GM18517 (cell line): Measurements from ENCODE around the gene SLC51A.
"Not testable (repeated sequence)": the region's sequence is repeated elsewhere in the genome, so short reads cannot be mapped to it uniquely, and the experiment has no call there.

Experiments
- ATAC-seq: cut with Tn5 transposase; IDR thresholded peaks from one replicate; pipeline ENCODE4 v1.9.1; 2021; ENCODE audit warnings: mild to moderate bottlenecking, moderate library complexity; ENCODE audit not compliant: unreplicated experiment

SLC51A gene

GRCh38 chr3:196193133-196193735, 23.1 kb upstream of the SLC51A start:
- ATAC-seq = no peak

GRCh38 chr3:196193736-196194541, 22.4 kb upstream of the SLC51A start:
- ATAC-seq = no peak

GRCh38 chr3:196194542-196194915, 21.8 kb upstream of the SLC51A start:
- no peak for ATAC-seq

- ATAC-seq = no peak
Observed at GRCh38 chr3:196195664-196196265, 20.6 kb upstream of the SLC51A start.

- no peak for ATAC-seq
Observed at GRCh38 chr3:196197524-196197923, 18.8 kb upstream of the SLC51A start.

- ATAC-seq = no peak
Observed at GRCh38 chr3:196198081-196198675, 18.2 kb upstream of the SLC51A start.

- no peak for ATAC-seq
Observed at GRCh38 chr3:196198771-196199753, 17.3 kb upstream of the SLC51A start.

- ATAC-seq = peak; percentile 74
Observed at GRCh38 chr3:196202516-196202970, 13.8 kb upstream of the SLC51A start.

- no peak for ATAC-seq
Observed at GRCh38 chr3:196203846-196204245, 12.5 kb upstream of the SLC51A start.

GRCh38 chr3:196205442-196206205, 10.7 kb upstream of the SLC51A start:
- ATAC-seq = not testable (repeated sequence)

- no peak for ATAC-seq
Observed at GRCh38 chr3:196207159-196207832, 9.0 kb upstream of the SLC51A start.

- ATAC-seq = no peak
Observed at GRCh38 chr3:196207833-196208607, 8.3 kb upstream of the SLC51A start.

GRCh38 chr3:196208942-196209695, 7.2 kb upstream of the SLC51A start:
- ATAC-seq = no peak

GRCh38 chr3:196209944-196210672, 6.2 kb upstream of the SLC51A start:
- not testable (repeated sequence) for ATAC-seq

- no peak for ATAC-seq
Observed at GRCh38 chr3:196210673-196211556, 5.4 kb upstream of the SLC51A start, which contains the start of gene ZDHHC19. TSS of gene ZDHHC19 (minus strand) at chr3:196211400. CDS start at chr3:196211315, 85 bp downstream.
